ENCODE measurements around the gene MORN1.

MORN1 gene

DNA sequence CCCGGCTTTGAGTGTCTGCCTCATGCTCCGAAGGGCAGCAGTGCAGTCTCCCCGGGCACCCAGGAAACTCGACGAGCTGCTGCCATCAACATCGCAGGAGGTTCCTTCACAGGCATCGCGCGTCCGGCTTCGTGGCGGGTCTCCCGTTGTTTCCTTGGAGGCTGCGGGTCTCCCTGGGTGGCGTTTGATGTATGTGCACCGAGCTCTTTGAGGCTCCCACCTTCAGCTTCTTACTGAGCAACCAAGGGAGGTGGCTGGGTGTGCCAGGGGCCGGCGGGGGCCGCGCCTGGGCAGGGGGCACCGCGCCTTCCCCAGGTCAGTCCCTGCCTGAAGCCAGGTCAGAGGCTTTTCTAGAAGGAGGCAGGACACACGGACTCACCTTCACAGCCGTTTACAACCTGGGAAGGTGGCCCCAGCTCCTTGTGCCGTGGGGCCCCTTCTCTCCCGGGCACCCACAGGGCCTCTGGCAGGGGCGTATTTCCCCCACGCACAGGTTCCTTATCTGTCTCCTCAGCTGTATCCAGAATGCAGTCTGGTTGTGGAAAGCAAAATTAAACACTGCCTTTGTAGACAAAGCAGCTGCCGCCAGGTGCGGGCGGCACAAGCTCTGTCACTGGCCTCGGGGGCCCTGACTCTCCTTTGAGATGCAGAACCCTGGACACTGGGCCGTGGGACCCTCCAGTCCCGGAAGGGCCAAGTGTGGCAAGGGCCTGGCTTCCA, 42.7 kb upstream of the MORN1 start:
- H3K36me3 ChIP-seq (ENCODE audit: control insufficient read depth, insufficient read depth, low read length): no peaks in the 10 kb centered on the region
- H3K27me3 ChIP-seq (ENCODE audit: control insufficient read depth, insufficient read depth, low read length, poor library complexity, severe bottlenecking): peaks cover 7% of the 10 kb centered on the region
- H3K9me3 ChIP-seq (ENCODE audit: control insufficient read depth, low read length): no peaks in the 10 kb centered on the region
- H3K4me1 ChIP-seq (ENCODE audit: control insufficient read depth, insufficient read depth, low read length): peaks cover 26% of the 10 kb centered on the region
- 90 to 92% methylated on average over 34 of the region's 34 CpGs for WGBS, 2 experiments
- H3K27ac ChIP-seq (ENCODE audit: insufficient read depth, low read depth, low read length, poor library complexity, severe bottlenecking): no peak overlapping the region
- no peak overlapping the region for H3K4me3 ChIP-seq (ENCODE audit: insufficient read depth, low read depth, low read length)

DNA sequence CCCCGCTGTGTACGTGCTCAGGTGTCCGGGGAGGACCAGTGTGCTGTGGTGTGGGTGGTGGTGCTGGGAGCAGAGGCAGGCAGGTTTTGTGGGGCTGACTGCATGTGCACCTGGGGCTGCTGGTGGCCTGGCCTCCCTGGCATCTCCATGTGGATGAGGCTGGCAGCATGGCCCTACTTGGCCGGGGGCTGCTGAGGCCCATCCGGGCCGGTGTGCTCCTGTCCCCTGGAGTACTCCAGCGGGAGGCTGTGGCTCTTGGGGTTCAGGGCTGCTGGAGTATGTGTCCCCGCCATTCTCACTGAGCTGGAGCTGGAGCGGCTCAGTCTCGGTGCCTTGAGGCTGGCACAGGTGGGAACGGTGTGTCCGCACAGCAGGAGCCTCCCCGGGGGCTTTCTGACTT, 41.8 kb upstream of the MORN1 start:
- H3K9me3 ChIP-seq (ENCODE audit: control insufficient read depth, low read length): no peaks in the 10 kb centered on the region
- WGBS, 2 experiments: 91 to 93% methylated on average over 13 of the region's 13 CpGs
- peaks cover 26% of the 10 kb centered on the region for H3K4me1 ChIP-seq (ENCODE audit: control insufficient read depth, insufficient read depth, low read length)
- no peak overlapping the region for H3K27ac ChIP-seq (ENCODE audit: insufficient read depth, low read depth, low read length, poor library complexity, severe bottlenecking)
- H3K4me3 ChIP-seq (ENCODE audit: insufficient read depth, low read depth, low read length): no peak overlapping the region
- H3K27me3 ChIP-seq (ENCODE audit: control insufficient read depth, insufficient read depth, low read length, poor library complexity, severe bottlenecking): peaks cover 7% of the 10 kb centered on the region
- no peaks in the 10 kb centered on the region for H3K36me3 ChIP-seq (ENCODE audit: control insufficient read depth, insufficient read depth, low read length)

DNA sequence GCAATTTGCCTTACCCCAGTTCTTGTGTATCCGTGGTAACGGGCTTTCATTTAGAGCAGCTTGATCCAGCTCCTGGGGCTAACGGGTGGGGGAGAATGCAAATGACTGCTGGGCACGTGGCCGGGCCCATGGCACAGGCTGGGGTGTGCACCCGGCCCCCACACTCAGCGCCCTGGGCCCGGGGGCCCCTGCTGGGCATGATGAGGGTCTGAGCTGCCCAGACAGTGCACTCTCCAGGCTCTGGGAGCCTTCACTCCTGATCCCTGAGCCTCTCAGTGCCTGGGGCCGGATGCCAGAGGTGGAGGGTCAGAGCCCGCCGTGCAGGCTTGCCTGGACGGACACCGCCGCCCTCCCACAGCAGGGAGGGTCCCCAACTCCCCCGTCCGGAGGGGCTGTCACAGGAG, 41.1 kb upstream of the MORN1 start:
- WGBS, 2 experiments: 35 to 40% methylated on average over 16 of the region's 16 CpGs
- no peaks in the 10 kb centered on the region for H3K9me3 ChIP-seq (ENCODE audit: control insufficient read depth, low read length)
- H3K4me1 ChIP-seq (ENCODE audit: control insufficient read depth, insufficient read depth, low read length): peaks cover 26% of the 10 kb centered on the region
- H3K4me3 ChIP-seq (ENCODE audit: insufficient read depth, low read depth, low read length): no peak overlapping the region
- peaks cover 7% of the 10 kb centered on the region for H3K27me3 ChIP-seq (ENCODE audit: control insufficient read depth, insufficient read depth, low read length, poor library complexity, severe bottlenecking)
- no peak overlapping the region for H3K27ac ChIP-seq (ENCODE audit: insufficient read depth, low read depth, low read length, poor library complexity, severe bottlenecking)
- H3K36me3 ChIP-seq (ENCODE audit: control insufficient read depth, insufficient read depth, low read length): no peaks in the 10 kb centered on the region

DNA sequence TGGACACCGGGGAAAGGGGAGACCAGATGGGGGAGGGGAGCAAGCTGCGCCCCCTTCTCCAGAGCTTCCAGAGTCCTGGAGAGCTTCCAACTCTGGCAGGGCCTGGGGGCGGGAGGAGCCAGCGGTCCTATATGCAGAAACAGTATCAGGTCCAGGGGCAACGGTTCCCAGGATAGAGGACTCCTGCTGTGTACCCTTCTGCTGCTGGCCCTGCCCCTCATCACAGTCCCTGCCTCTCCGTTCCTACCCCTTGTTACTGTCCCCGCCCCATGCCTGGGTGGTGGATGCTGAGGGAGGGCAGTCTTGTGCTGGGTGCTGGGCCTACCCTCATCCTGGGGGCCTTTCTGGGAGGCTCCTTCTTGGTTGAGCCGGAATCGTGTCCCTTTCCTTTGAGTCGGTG, 40.2 kb upstream of the MORN1 start:
- Histone ChIP-seq H3K4me1 (ENCODE audit: control insufficient read depth, insufficient read depth, low read length) (peaks cover 32% of the 10 kb centered on the region), H3K27ac (ENCODE audit: insufficient read depth, low read depth, low read length, poor library complexity, severe bottlenecking) (no peak overlapping the region), H3K27me3 (ENCODE audit: control insufficient read depth, insufficient read depth, low read length, poor library complexity, severe bottlenecking) (peaks cover 7% of the 10 kb centered on the region), H3K4me3 (ENCODE audit: insufficient read depth, low read depth, low read length) (no peak overlapping the region), H3K36me3 (ENCODE audit: control insufficient read depth, insufficient read depth, low read length) (no peaks in the 10 kb centered on the region), H3K9me3 (ENCODE audit: control insufficient read depth, low read length) (no peaks in the 10 kb centered on the region)
- 70 to 71% methylated on average over 10 of the region's 10 CpGs for WGBS, 2 experiments

DNA sequence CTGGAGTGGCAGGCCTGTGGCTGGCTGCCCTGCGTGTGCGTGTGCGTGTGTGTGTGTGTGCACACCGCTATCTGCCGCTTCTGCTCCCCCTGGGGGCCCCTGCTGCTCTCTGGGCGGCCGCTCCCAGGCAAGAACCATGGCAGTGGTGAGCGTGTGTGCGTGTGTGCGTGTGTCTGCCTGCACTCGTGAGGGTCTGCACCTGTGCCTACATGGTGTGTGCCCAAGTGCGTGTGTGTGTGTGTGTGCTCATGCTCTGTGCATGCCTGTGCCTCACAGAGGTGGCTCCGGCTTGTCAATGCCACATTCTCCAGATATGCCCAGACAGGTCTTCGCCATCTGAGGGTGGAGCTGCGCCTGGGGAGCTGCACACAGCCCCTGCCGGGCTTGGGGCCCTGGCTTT, 39.7 kb upstream of the MORN1 start:
- Histone ChIP-seq H3K4me1 (ENCODE audit: control insufficient read depth, insufficient read depth, low read length) (peaks cover 36% of the 10 kb centered on the region), H3K27ac (ENCODE audit: insufficient read depth, low read depth, low read length, poor library complexity, severe bottlenecking) (no peak overlapping the region), H3K27me3 (ENCODE audit: control insufficient read depth, insufficient read depth, low read length, poor library complexity, severe bottlenecking) (peaks cover 7% of the 10 kb centered on the region), H3K4me3 (ENCODE audit: insufficient read depth, low read depth, low read length) (no peak overlapping the region), H3K9me3 (ENCODE audit: control insufficient read depth, low read length) (no peaks in the 10 kb centered on the region), H3K36me3 (ENCODE audit: control insufficient read depth, insufficient read depth, low read length) (no peaks in the 10 kb centered on the region)
- WGBS, 2 experiments: 92 to 93% methylated on average over 16 of the region's 16 CpGs

DNA sequence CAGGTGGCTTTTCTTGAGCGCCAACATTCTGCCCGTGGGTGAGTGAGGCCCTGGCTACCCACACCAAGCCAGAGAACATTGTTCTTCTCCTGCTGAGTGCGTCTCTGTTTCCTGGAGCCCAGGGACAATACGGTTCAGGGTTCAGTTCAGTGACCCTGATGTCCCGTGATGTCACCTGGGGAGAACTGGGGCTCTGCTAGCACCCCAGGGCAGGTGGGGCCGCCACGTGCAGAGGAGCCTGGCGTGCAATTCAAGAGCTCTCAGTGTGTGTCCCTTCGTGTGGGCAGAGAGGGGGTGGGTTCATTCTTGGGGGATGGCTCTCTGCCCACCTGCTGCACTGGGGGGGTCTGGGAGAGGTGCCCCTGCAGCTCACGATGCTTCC, 39.2 kb upstream of the MORN1 start:
- no peak overlapping the region for H3K4me3 ChIP-seq (ENCODE audit: insufficient read depth, low read depth, low read length)
- 89% methylated on average over 10 of the region's 10 CpGs for WGBS, 2 experiments

DNA sequence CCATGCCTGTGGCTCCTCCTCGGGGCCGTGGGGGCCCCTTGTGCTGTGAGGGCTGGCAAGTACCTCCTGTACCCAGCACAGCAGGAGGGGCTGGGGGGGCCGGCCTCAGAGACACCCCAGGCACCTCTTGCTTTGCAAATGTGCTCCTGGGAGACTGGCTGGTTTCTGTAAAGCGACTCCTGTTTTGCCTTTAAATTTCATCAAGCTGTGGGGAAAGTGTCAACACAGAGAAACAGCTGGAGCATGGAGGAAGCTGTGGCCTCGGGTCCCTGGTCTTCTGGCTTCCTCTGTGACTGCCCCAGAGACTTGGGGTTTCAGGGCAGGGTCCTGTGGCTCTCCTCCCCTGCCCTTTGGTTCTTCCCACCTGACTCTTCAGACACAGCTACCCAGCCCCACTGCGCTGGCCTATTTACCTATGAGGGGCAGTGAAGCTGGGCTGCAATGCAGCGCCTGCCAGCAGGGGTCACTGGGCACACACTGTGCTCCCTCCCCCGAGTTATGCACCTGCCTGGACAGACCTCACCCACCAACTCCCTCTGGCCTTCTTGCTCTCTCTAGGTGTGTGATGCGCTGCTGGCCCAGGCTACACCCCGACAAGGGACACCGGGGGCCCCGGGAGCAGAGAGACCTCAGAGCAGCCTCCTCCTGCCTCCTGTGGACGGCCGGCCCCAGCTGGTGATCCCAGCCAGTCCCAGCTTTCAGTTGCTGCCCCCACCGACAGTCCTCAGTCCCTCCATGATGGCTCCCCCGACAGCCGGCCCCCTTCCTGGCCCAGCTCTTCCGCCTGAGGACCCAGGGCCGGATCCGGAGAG, 38.6 kb upstream of the MORN1 start:
- peaks cover 7% of the 10 kb centered on the region for H3K27me3 ChIP-seq (ENCODE audit: control insufficient read depth, insufficient read depth, low read length, poor library complexity, severe bottlenecking)
- H3K27ac ChIP-seq (ENCODE audit: insufficient read depth, low read depth, low read length, poor library complexity, severe bottlenecking): no peak overlapping the region
- no peak overlapping the region for H3K4me3 ChIP-seq (ENCODE audit: insufficient read depth, low read depth, low read length)
- H3K36me3 ChIP-seq (ENCODE audit: control insufficient read depth, insufficient read depth, low read length): no peaks in the 10 kb centered on the region
- peaks cover 37% of the 10 kb centered on the region for H3K4me1 ChIP-seq (ENCODE audit: control insufficient read depth, insufficient read depth, low read length)
- 88 to 90% methylated on average over 20 of the region's 20 CpGs for WGBS, 2 experiments
- no peaks in the 10 kb centered on the region for H3K9me3 ChIP-seq (ENCODE audit: control insufficient read depth, low read length)

More for the DNA sequence above, 39.2 kb upstream of the MORN1 start:
- Histone ChIP-seq H3K9me3 (ENCODE audit: control insufficient read depth, low read length) (no peaks in the 10 kb centered on the region), H3K27ac (ENCODE audit: insufficient read depth, low read depth, low read length, poor library complexity, severe bottlenecking) (no peak overlapping the region), H3K4me1 (ENCODE audit: control insufficient read depth, insufficient read depth, low read length) (peaks cover 37% of the 10 kb centered on the region), H3K27me3 (ENCODE audit: control insufficient read depth, insufficient read depth, low read length, poor library complexity, severe bottlenecking) (peaks cover 7% of the 10 kb centered on the region), H3K36me3 (ENCODE audit: control insufficient read depth, insufficient read depth, low read length) (no peaks in the 10 kb centered on the region)

DNA sequence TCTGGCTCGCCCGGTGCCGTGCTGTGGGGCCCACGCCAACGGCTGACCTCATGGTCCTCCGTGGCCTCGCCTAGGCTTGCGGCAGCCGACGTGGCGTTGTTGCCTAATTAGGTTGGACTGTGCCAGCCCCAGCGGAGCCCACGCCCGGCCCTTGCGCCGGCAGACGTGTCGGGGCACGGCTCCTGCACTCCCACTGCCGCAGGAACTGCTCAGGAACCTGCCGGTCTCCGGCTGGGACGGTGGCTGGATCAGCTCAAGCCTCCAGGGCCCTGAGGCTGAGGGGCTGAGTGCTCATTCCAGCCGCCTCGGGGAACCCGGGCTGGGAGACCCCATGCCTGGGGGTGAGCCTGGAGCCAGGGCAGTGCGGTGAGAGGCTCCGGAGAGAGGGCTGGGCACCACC, 37.1 kb upstream of the MORN1 start:
- peaks cover 37% of the 10 kb centered on the region for H3K4me1 ChIP-seq (ENCODE audit: control insufficient read depth, insufficient read depth, low read length)
- H3K4me3 ChIP-seq (ENCODE audit: insufficient read depth, low read depth, low read length): no peak overlapping the region
- no peaks in the 10 kb centered on the region for H3K36me3 ChIP-seq (ENCODE audit: control insufficient read depth, insufficient read depth, low read length)
- peaks cover 3% of the 10 kb centered on the region for H3K27me3 ChIP-seq (ENCODE audit: control insufficient read depth, insufficient read depth, low read length, poor library complexity, severe bottlenecking)
- H3K27ac ChIP-seq (ENCODE audit: insufficient read depth, low read depth, low read length, poor library complexity, severe bottlenecking): no peak overlapping the region
- H3K9me3 ChIP-seq (ENCODE audit: control insufficient read depth, low read length): no peaks in the 10 kb centered on the region
- 95 to 97% methylated on average over 28 of the region's 28 CpGs for whole genome bisulfite sequencing, 2 experiments

DNA sequence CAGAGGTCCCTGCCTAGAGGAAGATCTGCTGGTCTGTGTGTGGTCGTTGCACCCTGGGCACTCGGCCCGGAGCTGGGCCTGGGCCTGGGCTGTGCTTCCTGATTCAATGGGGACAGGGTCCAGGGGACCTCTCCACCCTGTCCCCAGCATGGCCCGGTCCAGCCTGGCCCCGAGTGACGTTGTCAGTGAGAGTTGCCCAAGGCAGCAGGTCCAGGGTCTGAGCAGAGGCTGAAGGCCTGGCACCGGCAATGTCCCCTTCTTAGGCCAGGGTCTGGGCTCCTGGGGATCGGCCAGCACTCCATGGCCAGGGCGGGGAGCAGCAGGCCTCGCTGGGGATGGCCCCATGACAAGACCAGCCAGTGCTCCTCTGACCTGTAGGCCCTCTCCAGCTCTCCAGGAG, 36.6 kb upstream of the MORN1 start:
- peaks cover under 1% of the 10 kb centered on the region for H3K27me3 ChIP-seq (ENCODE audit: control insufficient read depth, insufficient read depth, low read length, poor library complexity, severe bottlenecking)
- no peaks in the 10 kb centered on the region for H3K36me3 ChIP-seq (ENCODE audit: control insufficient read depth, insufficient read depth, low read length)
- H3K4me1 ChIP-seq (ENCODE audit: control insufficient read depth, insufficient read depth, low read length): peaks cover 32% of the 10 kb centered on the region
- H3K27ac ChIP-seq (ENCODE audit: insufficient read depth, low read depth, low read length, poor library complexity, severe bottlenecking): no peak overlapping the region
- H3K9me3 ChIP-seq (ENCODE audit: control insufficient read depth, low read length): no peaks in the 10 kb centered on the region
- 94 to 95% methylated on average over 10 of the region's 10 CpGs for WGBS, 2 experiments
- no peak overlapping the region for H3K4me3 ChIP-seq (ENCODE audit: insufficient read depth, low read depth, low read length)

DNA sequence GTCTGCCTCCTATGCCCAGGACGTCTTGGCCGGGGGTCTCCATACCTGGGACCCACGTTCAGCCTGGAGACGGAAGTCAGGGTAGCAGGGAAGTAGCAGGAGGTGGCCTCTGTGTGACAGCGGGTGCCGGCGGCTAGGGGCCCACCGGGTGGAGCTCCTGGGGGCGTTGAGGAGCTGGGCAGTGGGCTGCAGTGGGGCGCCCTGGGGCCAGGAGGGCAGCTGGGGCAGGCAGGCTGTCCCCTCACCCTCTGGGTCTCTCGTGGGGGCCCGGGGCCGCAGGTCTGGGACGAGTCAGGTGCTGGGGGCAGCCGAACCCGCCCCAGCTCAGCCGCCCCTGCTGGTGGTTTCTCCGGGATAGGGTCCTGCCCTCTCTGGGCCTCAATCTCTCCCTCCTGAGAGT, 35.7 kb upstream of the MORN1 start:
- 91 to 92% methylated on average over 18 of the region's 18 CpGs for WGBS, 2 experiments
- H3K27me3 ChIP-seq (ENCODE audit: control insufficient read depth, insufficient read depth, low read length, poor library complexity, severe bottlenecking): no peaks in the 10 kb centered on the region
- peaks cover 23% of the 10 kb centered on the region for H3K4me1 ChIP-seq (ENCODE audit: control insufficient read depth, insufficient read depth, low read length)
- H3K9me3 ChIP-seq (ENCODE audit: control insufficient read depth, low read length): no peaks in the 10 kb centered on the region
- H3K27ac ChIP-seq (ENCODE audit: insufficient read depth, low read depth, low read length, poor library complexity, severe bottlenecking): no peak overlapping the region
- H3K36me3 ChIP-seq (ENCODE audit: control insufficient read depth, insufficient read depth, low read length): no peaks in the 10 kb centered on the region
- no peak overlapping the region for H3K4me3 ChIP-seq (ENCODE audit: insufficient read depth, low read depth, low read length)
